Measurements from ENCODE around the gene RBFOX1. TPM values are rescaled to one million over a fixed set of nuclear protein-coding genes. Genes with fewer than 3 reads are reported as not detected.

Gene RBFOX1
- total RNA-seq, 1 donor from 2014 or later, result 0.84 TPM

DNA sequence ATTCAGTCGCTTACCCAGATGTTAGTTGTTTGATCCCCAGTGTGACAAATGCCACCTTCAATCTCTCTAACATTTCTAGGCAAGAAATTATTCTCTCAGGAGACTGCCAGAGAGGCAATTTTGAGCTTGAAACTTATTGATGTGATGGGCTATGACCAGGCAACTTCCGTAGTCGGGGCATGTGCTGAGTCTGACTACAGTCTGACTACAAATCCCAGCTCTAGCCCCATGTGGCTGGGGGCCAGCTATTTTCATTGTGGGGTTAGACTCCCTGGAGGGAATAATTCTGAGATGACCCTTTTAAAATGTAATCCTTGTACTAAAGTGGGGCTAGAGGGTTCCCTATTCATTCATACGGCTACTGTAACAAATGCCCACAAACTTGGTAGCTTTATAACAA, 65.9 kb downstream of the RBFOX1 start:
- no peak for FAIRE-seq
- Mint-ChIP-seq H3K4me3 (ENCODE audit: unreplicated experiment) (no peak overlapping the region), H3K27ac (ENCODE audit: unreplicated experiment) (no peak overlapping the region)

GRCh38 chr16:7399296-7399695, 66.7 kb downstream of the RBFOX1 start:
- Histone ChIP-seq H3K9me3 (ENCODE audit: insufficient read depth, low read depth, low read length) (peaks cover 1% of the 10 kb centered on the region), H3K27me3 (ENCODE audit: insufficient read depth, low read length) (no peaks in the 10 kb centered on the region), H2AFZ (ENCODE audit: low read depth, low read length) (no peak overlapping the region), H3K4me1 (ENCODE audit: insufficient read depth, low read length) (peaks cover 3% of the 10 kb centered on the region), H3K27ac (ENCODE audit: low read depth, low read length) (no peak overlapping the region), H3K9ac (ENCODE audit: low read length) (no peak overlapping the region), H4K20me1 (ENCODE audit: insufficient read depth, low read length) (no peaks in the 10 kb centered on the region), H3K36me3 (ENCODE audit: insufficient read depth, low read length) (no peaks in the 10 kb centered on the region), H3K4me3 (ENCODE audit: insufficient read depth, low read depth, low read length) (no peak overlapping the region), H3K79me2 (ENCODE audit: insufficient read depth, low read length) (no peaks in the 10 kb centered on the region), H3K4me2 (ENCODE audit: low read length) (no peak overlapping the region)
- H3K27ac Mint-ChIP-seq (ENCODE audit: unreplicated experiment), result no peak overlapping the region
- H3K4me3 Mint-ChIP-seq (ENCODE audit: unreplicated experiment), result no peak overlapping the region
- no peaks in the 10 kb centered on the region for H3K27me3 Mint-ChIP-seq (ENCODE audit: low read depth, unreplicated experiment)
- H3K36me3 Mint-ChIP-seq (ENCODE audit: low read depth, unreplicated experiment), result no peaks in the 10 kb centered on the region
- peaks cover 7% of the 10 kb centered on the region for H3K4me1 Mint-ChIP-seq (ENCODE audit: low read depth, unreplicated experiment)
- DNase-seq (ENCODE audit: low read depth) (no peak), FAIRE-seq (no peak)
- H3K9me3 Mint-ChIP-seq (ENCODE audit: unreplicated experiment), result no peaks in the 10 kb centered on the region
- TF ChIP-seq EZH2 (IDR thresholded peaks at IDR 0.05; ENCODE audit: insufficient read depth, low read length), result no peak
- TF ChIP-seq, protein P1, sequence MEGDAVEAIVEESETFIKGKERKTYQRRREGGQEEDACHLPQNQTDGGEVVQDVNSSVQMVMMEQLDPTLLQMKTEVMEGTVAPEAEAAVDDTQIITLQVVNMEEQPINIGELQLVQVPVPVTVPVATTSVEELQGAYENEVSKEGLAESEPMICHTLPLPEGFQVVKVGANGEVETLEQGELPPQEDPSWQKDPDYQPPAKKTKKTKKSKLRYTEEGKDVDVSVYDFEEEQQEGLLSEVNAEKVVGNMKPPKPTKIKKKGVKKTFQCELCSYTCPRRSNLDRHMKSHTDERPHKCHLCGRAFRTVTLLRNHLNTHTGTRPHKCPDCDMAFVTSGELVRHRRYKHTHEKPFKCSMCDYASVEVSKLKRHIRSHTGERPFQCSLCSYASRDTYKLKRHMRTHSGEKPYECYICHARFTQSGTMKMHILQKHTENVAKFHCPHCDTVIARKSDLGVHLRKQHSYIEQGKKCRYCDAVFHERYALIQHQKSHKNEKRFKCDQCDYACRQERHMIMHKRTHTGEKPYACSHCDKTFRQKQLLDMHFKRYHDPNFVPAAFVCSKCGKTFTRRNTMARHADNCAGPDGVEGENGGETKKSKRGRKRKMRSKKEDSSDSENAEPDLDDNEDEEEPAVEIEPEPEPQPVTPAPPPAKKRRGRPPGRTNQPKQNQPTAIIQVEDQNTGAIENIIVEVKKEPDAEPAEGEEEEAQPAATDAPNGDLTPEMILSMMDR (IDR thresholded peaks at IDR 0.05; ENCODE audit: insufficient read depth, low read depth, low read length), result no peak

More for the DNA sequence above, 65.9 kb downstream of the RBFOX1 start:
- H3K27me3 Mint-ChIP-seq (ENCODE audit: low read depth, unreplicated experiment), result no peaks in the 10 kb centered on the region
- DNase-seq (ENCODE audit: low read depth), result no peak
- no peaks in the 10 kb centered on the region for H3K79me2 ChIP-seq (ENCODE audit: insufficient read depth, low read length)
- H3K4me1 Mint-ChIP-seq (ENCODE audit: low read depth, unreplicated experiment), result peaks cover 7% of the 10 kb centered on the region
- no peak overlapping the region for H3K9ac ChIP-seq (ENCODE audit: low read length)
- no peak overlapping the region for H2AFZ ChIP-seq (ENCODE audit: low read depth, low read length)
- no peaks in the 10 kb centered on the region for H3K36me3 ChIP-seq (ENCODE audit: insufficient read depth, low read length)
- no peak overlapping the region for H3K27ac ChIP-seq (ENCODE audit: low read depth, low read length)
- TF ChIP-seq, protein P1 (IDR thresholded peaks at IDR 0.05; ENCODE audit: insufficient read depth, low read depth, low read length), result no peak
- no peak for TF ChIP-seq EZH2 (IDR thresholded peaks at IDR 0.05; ENCODE audit: insufficient read depth, low read length)
- no peaks in the 10 kb centered on the region for H3K27me3 ChIP-seq (ENCODE audit: insufficient read depth, low read length)
- H3K36me3 Mint-ChIP-seq (ENCODE audit: low read depth, unreplicated experiment), result no peaks in the 10 kb centered on the region
- no peaks in the 10 kb centered on the region for H3K9me3 Mint-ChIP-seq (ENCODE audit: unreplicated experiment)
- H3K4me1 ChIP-seq (ENCODE audit: insufficient read depth, low read length), result peaks cover 3% of the 10 kb centered on the region
- no peak overlapping the region for H3K4me3 ChIP-seq (ENCODE audit: insufficient read depth, low read depth, low read length)
- no peak overlapping the region for H3K4me2 ChIP-seq (ENCODE audit: low read length)
- peaks cover 2% of the 10 kb centered on the region for H3K9me3 ChIP-seq (ENCODE audit: insufficient read depth, low read depth, low read length)
- H4K20me1 ChIP-seq (ENCODE audit: insufficient read depth, low read length), result no peaks in the 10 kb centered on the region

- peaks cover 5% of the 10 kb centered on the region for H3K9me3 ChIP-seq (ENCODE audit: insufficient read depth, low read depth, low read length)
- FAIRE-seq (no peak), DNase-seq (ENCODE audit: low read depth) (no peak)
- H3K9ac ChIP-seq (ENCODE audit: low read length), result no peak overlapping the region
- Mint-ChIP-seq H3K36me3 (ENCODE audit: low read depth, unreplicated experiment) (no peaks in the 10 kb centered on the region), H3K27me3 (ENCODE audit: low read depth, unreplicated experiment) (peaks cover 1% of the 10 kb centered on the region), H3K9me3 (ENCODE audit: unreplicated experiment) (no peaks in the 10 kb centered on the region), H3K4me1 (ENCODE audit: low read depth, unreplicated experiment) (peaks cover 7% of the 10 kb centered on the region), H3K4me3 (ENCODE audit: unreplicated experiment) (no peak overlapping the region), H3K27ac (ENCODE audit: unreplicated experiment) (no peak overlapping the region)
- no peaks in the 10 kb centered on the region for H4K20me1 ChIP-seq (ENCODE audit: insufficient read depth, low read length)
- H3K4me1 ChIP-seq (ENCODE audit: insufficient read depth, low read length), result peaks cover 3% of the 10 kb centered on the region
- TF ChIP-seq EZH2 (IDR thresholded peaks at IDR 0.05; ENCODE audit: insufficient read depth, low read length), result no peak
- TF ChIP-seq, protein P1 (IDR thresholded peaks at IDR 0.05; ENCODE audit: insufficient read depth, low read depth, low read length), result no peak
- no peaks in the 10 kb centered on the region for H3K36me3 ChIP-seq (ENCODE audit: insufficient read depth, low read length)
- no peaks in the 10 kb centered on the region for H3K27me3 ChIP-seq (ENCODE audit: insufficient read depth, low read length)
- H3K79me2 ChIP-seq (ENCODE audit: insufficient read depth, low read length), result no peaks in the 10 kb centered on the region
- no peak overlapping the region for H3K27ac ChIP-seq (ENCODE audit: low read depth, low read length)
- no peak overlapping the region for H2AFZ ChIP-seq (ENCODE audit: low read depth, low read length)
- H3K4me3 ChIP-seq (ENCODE audit: insufficient read depth, low read depth, low read length), result no peak overlapping the region
- H3K4me2 ChIP-seq (ENCODE audit: low read length), result no peak overlapping the region
These were observed 67.7 kb downstream of the RBFOX1 start for GRCh38 chr16:7400117-7400890.
